Stimulated activated CD8-positive, alpha-beta memory T cell treated with anti-CD3 and anti-CD28 coated beads, Interleukin-7, amount 100 ng/mL, for 4 hours (primary cell): Measurements from ENCODE around the gene TRMT11.

Experiments
- DNase-seq, 2 donors: peaks; one replicate each; pipeline ENCODE4 v3.0.0-alpha.2; 2020; ENCODE audit warnings: low read depth in 2 of 2

The TRMT11 gene

DNA sequence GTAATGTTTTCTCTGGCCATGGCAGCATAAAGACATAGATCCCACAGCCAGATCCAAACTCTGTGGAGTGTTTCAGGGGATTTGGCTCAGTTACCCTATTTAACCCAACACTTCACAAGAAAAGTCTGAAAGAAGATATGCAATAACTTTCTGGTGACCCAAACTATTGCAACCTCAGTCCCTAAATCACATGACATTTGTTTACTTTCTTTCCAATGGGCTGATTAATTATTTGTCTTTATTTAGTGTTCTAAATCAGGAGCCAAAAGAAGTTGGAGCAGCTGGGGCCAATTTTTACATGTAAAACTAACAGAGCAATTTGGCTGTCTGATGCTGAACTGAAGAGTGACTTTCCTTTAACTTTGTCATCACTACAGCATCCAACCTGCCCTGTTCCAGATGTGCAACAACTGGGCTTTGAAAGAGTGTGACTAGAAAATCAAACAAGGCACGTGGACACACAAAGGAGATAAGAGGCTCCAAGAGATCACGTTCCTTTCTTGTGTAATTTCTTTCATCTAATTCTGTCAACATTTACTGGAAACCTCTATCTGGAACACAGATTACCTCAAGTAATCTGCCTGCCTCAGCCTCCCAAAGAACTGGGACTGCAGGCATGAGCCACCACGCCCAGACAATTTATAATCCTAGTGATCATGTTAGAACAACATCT, 90.8 kb downstream of the TRMT11 start:
- DNase-seq = no peak

DNA sequence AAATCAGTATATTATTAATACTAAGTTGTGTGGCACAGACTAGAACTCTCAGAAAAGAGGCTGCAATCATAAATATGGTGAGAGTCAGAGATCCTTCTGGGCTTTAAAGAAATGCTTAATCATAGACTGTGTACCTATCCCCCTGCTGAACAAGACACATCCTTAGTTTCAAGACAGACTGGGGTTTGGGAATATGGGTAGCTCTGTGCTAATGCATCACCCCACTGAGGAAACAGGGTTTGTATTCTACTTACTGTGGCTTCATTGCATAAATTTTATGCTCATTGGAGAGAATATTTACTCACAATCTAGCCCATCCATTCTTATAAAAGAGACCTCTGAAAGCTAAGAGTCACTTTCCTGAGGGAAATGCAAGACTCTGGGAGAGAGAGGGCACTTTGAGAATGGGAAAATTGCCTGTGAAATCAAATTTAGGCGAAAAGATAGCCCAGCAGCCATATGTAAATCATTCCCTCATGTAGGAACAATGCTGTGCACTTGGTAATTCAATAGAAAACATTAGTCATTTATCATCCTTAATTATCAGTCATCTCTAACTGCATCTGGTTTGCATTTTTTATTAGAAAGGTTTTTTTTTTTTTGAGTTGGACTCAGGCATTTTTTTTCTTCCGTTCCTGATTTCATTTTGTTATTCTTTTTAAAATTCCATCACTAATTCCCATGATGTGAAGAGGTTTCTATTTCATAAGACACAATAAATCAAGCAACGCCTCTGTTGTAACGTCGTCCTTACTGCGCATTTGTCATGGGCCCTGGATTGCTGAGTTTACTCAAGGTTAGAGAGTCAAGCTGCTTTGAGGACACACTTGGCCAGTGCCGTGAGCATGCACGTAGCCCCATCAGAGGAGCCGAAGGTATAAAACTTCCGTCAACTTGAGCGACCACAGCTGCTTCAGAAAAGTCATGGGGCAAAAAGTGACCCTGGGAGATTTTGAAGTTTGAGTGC, 91.8 kb downstream of the TRMT11 start:
- no peak for DNase-seq

DNA sequence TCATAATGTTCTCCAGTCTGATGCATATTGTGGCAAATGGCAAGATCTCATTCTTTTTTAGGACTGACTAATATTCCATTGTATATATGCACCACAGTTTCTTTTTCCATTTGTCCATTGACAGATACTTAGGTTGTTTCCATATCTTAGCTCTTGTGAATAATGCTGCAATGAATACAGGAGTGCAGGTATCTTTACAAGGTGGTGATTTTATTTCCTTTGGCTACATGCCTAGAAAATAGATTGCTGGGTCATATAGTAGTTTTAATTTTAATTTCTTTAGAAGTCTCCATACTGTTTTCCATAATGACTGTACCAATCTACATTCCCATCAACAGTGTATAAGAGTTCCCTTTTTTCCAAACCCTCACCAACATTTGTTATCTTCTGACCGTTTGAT, 97.5 kb downstream of the TRMT11 start:
- DNase-seq = no peak

DNA sequence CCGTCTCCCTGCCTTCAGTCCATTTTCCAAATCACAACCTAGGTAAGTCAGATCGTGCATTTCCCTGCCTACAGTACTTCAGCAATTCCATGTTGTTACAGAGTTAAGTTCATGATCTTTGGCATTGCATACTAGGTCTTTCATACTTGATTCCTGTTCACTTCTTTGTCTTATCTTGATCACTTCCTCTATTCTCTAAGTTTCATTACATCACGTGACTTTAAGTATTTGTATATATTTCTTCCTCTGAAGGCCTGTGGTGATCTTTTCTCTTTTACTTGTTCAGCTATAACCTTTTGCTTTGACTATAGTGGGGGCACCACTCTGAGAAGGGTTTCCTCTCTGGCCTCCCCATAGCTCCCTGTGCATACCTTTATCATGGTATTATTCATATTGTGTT, 100.2 kb downstream of the TRMT11 start:
- no peak for DNase-seq
